Activated naive CD4-positive, alpha-beta T cell treated with anti-CD3 and anti-CD28 coated beads, Interleukin-2, amount 50 U/mL, for 72 hours (primary cell): ENCODE measurements around the gene FAM161A. TPM values are rescaled to one million over a fixed set of nuclear protein-coding genes. Genes with fewer than 3 reads are reported as not detected.

Experiments
- total RNA-seq, 2 donors: library from RNA; stranded (reverse); gene quantifications; one replicate each; pipeline ENCODE4 v1.2.3, GENCODE V29; 2022

Gene FAM161A
- total RNA-seq, 2 donors from 2014 or later, result 10.3 to 11.0 TPM

Other genes starting within 250 kb of the FAM161A start
- gene CCT4, start 34.6 kb upstream of the FAM161A start, total RNA-seq, result 100 to 1,000 TPM; 314 to 331 TPM
- gene COMMD1, start 51.6 kb upstream of the FAM161A start, total RNA-seq, result 10 to 100 TPM; 20.4 to 37.0 TPM